Smooth muscle cell (in vitro differentiated cells): ENCODE results near the gene HS1BP3. TPM values are rescaled to one million over a fixed set of nuclear protein-coding genes. Genes with fewer than 3 reads are reported as not detected.

Source experiments
- DNase-seq: peaks from one replicate; lab custom pipeline; 2025; ENCODE audit not compliant: unreplicated experiment; lab: John Stamatoyannopoulos, UW
- H2AFZ ChIP-seq: fragments of 200-600 bp; sonication (generic); 2 replicates; pipeline ENCODE4 v1.6.0; 2016; ENCODE audit warnings: antibody characterized with exemption, low read depth, mild to moderate bottlenecking
- H3F3A ChIP-seq: fragments of 200-600 bp; sonication (generic); 2 replicates; pipeline ENCODE4 v1.6.0; 2017; ENCODE audit warnings: antibody characterized with exemption, low read depth
- H3K27ac ChIP-seq: fragments of 200-600 bp; sonication (generic); 2 replicates; pipeline ENCODE4 v1.5.1; 2016; ENCODE audit warnings: low read depth, mild to moderate bottlenecking
- H3K27me3 ChIP-seq: fragments of 200-600 bp; sonication (generic); 2 replicates; pipeline ENCODE4 v1.6.1; 2016; ENCODE audit warnings: low read depth, mild to moderate bottlenecking
- H3K36me3 ChIP-seq: fragments of 200-600 bp; sonication (generic); 2 replicates; pipeline ENCODE4 v1.5.1; 2016; ENCODE audit warnings: low read depth
- H3K4me1 ChIP-seq: fragments of 200-600 bp; sonication (generic); 2 replicates; pipeline ENCODE4 v1.5.1; 2016; ENCODE audit warnings: low read depth
- H3K4me2 ChIP-seq: fragments of 200-600 bp; sonication (generic); 2 replicates; pipeline ENCODE4 v1.6.0; 2016; ENCODE audit warnings: mild to moderate bottlenecking
- H3K4me3 ChIP-seq: fragments of 200-600 bp; sonication (generic); 2 replicates; pipeline ENCODE4 v1.5.1; 2016; ENCODE audit warnings: mild to moderate bottlenecking
- H3K79me2 ChIP-seq: fragments of 200-600 bp; sonication (generic); 2 replicates; pipeline ENCODE4 v1.6.0; 2016; ENCODE audit warnings: low read depth, mild to moderate bottlenecking
- H3K9ac ChIP-seq: fragments of 200-600 bp; sonication (generic); 2 replicates; pipeline ENCODE4 v1.6.0; 2016; ENCODE audit warnings: low read depth
- H3K9me3 ChIP-seq: fragments of 200-600 bp; sonication (generic); replicated peaks from 2 replicates; pipeline ENCODE4 v1.5.1; 2016; ENCODE audit warnings: low read depth
- H4K20me1 ChIP-seq: fragments of 200-600 bp; sonication (generic); 2 replicates; pipeline ENCODE4 v1.6.0; 2016; ENCODE audit warnings: low read depth
- WGBS: methylation state at CpG from one replicate; pipeline ENCODE4 v1.1.7; 2016; ENCODE audit warnings: low lambda C conversion rate; 5-methylcytosine and 5-hydroxymethylcytosine counted together
- polyA plus RNA-seq: library from polyadenylated mRNA; unstranded; fragments of >200 nt; fragmentation: Nextera tagmentation; extraction: Ambion mirVana; gene quantifications from 2 replicates; pipeline ENCODE4 v1.2.1, GENCODE V29; 2016
- total RNA-seq: library from RNA; depleted of rRNA; stranded (reverse); fragments of >200 nt; gene quantifications from 2 replicates; pipeline ENCODE4 v1.2.3, GENCODE V29; 2014
- TF ChIP-seq, protein P1 (sequence below): fragments of 200-600 bp; sonication (generic); IDR thresholded peaks from 2 replicates; pipeline ENCODE4 v1.5.1; 2017; ENCODE audit warnings: borderline replicate concordance, mild to moderate bottlenecking, antibody characterized with exemption; ENCODE audit not compliant: insufficient read depth, poor library complexity, severe bottlenecking

HS1BP3 gene
- total and polyA plus RNA-seq, 2 experiments from 2014 or later: 9.3 to 20.4 TPM

DNA sequence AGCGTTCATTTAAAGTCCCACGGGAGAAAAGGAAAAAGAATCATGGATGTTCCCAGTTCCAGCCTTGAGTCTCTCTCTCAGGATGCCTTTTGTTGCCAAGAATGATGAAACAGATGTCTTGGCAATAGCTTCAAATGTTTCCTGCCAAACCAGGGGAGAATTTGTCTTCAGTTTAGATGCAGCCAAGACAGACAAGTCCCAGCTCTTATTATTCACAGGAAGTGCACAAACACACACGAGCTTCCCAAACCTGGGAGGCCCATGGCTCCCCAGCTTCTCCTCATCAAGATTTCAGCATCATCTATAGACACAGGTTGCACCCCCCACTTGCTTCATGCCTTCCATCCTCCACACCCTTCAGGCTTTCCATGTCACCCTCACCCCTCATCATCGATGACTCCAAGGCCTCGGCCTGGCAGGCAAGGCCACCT, 45.9 kb downstream of the HS1BP3 start:
- Histone ChIP-seq H3K27me3 (no peaks in the 10 kb centered on the region), H3K36me3 (no peaks in the 10 kb centered on the region), H3K4me2 (no peak overlapping the region), H3K4me3 (no peak overlapping the region), H4K20me1 (no peaks in the 10 kb centered on the region), H3K4me1 (peaks cover 7% of the 10 kb centered on the region), H3K9me3 (no peaks in the 10 kb centered on the region), H3K9ac (no peak overlapping the region), H3K27ac (no peak overlapping the region), H3K79me2 (no peaks in the 10 kb centered on the region), H2AFZ (no peak overlapping the region), H3F3A (peaks cover 1% of the 10 kb centered on the region)
- TF ChIP-seq, protein P1, sequence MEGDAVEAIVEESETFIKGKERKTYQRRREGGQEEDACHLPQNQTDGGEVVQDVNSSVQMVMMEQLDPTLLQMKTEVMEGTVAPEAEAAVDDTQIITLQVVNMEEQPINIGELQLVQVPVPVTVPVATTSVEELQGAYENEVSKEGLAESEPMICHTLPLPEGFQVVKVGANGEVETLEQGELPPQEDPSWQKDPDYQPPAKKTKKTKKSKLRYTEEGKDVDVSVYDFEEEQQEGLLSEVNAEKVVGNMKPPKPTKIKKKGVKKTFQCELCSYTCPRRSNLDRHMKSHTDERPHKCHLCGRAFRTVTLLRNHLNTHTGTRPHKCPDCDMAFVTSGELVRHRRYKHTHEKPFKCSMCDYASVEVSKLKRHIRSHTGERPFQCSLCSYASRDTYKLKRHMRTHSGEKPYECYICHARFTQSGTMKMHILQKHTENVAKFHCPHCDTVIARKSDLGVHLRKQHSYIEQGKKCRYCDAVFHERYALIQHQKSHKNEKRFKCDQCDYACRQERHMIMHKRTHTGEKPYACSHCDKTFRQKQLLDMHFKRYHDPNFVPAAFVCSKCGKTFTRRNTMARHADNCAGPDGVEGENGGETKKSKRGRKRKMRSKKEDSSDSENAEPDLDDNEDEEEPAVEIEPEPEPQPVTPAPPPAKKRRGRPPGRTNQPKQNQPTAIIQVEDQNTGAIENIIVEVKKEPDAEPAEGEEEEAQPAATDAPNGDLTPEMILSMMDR: no peak
- WGBS: 89% methylated on average over 5 of the region's 5 CpGs
- DNase-seq: no peak

DNA sequence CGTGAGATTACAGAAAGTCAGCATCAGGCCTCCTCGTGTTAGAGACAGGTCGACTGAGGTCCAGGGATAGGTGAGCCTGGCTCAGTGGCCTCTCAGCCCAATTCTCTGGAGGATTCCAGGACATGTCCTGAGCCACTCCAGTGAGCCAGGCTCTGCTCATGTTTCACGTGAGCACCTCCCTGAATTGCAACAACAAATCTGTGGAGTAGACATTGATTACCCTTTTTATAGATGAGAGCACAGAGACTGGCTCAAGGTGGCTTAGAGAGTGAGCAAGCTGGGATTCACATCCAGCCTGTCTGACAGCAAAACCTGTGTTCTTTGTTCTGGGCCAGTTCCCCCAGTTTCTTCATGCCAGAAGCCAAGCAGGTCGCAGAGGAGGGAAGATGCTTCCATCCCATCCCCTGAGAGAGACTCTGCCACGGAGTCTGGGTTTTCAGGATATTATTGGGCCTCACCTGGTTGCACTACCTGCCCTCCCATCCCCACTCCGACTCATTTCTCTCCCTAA, 46.4 kb downstream of the HS1BP3 start:
- TF ChIP-seq, protein P1: no peak
- Histone ChIP-seq H3K9me3 (no peaks in the 10 kb centered on the region), H3K4me2 (no peak overlapping the region), H3K9ac (no peak overlapping the region), H3K36me3 (no peaks in the 10 kb centered on the region), H3K79me2 (no peaks in the 10 kb centered on the region), H2AFZ (no peak overlapping the region), H3K27me3 (no peaks in the 10 kb centered on the region), H3K4me1 (peaks cover 12% of the 10 kb centered on the region), H3K27ac (no peak overlapping the region), H4K20me1 (no peaks in the 10 kb centered on the region), H3K4me3 (no peak overlapping the region), H3F3A (no peaks in the 10 kb centered on the region)
- no peak for DNase-seq
- WGBS: 85% methylated on average over 7 of the region's 7 CpGs

DNA sequence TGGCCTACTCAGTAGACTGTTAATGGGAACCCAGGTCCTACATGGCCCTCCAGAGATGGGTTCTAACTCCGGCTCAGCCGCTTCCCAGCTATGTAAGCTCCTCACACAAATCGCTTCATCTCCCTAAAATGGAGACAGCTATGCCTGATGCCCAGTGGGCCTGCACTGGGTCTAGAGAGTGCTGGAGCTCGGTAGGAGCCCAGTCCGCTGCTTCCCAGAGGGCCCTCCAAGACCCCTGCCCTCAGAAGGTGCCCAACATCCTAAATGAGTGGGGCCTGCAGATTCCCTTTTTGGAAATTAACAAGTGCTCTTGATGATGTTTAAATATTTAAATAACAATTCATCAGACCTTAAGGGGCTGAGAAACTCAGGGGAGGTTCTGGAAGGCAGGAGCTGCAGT, 47.1 kb downstream of the HS1BP3 start:
- H2AFZ ChIP-seq: no peak overlapping the region
- peaks cover 12% of the 10 kb centered on the region for H3K4me1 ChIP-seq
- TF ChIP-seq, protein P1: no peak
- no peaks in the 10 kb centered on the region for H3K79me2 ChIP-seq
- H3K4me3 ChIP-seq: no peak overlapping the region
- H3K9ac ChIP-seq: no peak overlapping the region
- 97% methylated on average over 5 of the region's 5 CpGs for WGBS
- no peak overlapping the region for H3K4me2 ChIP-seq
- no peaks in the 10 kb centered on the region for H3K36me3 ChIP-seq
- no peaks in the 10 kb centered on the region for H3F3A ChIP-seq
- H3K27ac ChIP-seq: no peak overlapping the region
- no peak for DNase-seq
- H3K9me3 ChIP-seq: no peaks in the 10 kb centered on the region
- no peaks in the 10 kb centered on the region for H3K27me3 ChIP-seq
- H4K20me1 ChIP-seq: no peaks in the 10 kb centered on the region

DNA sequence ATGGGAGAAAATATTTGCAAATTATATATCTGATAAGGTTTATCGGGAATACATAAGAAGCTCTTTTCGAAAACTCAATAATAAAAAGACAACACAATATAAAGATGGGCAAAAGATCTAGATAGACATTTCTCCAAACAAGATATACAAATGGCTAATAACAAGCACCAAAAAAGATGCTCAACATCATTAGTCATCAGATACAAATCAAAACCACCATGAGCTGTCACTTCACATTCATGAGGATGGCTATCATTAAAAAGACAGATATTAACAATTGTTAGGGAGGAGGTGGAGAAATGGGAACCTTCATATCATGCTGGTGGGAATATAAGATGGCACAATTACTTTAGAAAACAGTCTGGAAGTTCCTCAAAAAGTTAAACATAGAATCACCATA, 48.1 kb downstream of the HS1BP3 start:
- Histone ChIP-seq H2AFZ (no peak overlapping the region), H4K20me1 (no peaks in the 10 kb centered on the region), H3K9ac (no peak overlapping the region), H3K4me2 (no peak overlapping the region), H3K79me2 (no peaks in the 10 kb centered on the region), H3F3A (peaks cover under 1% of the 10 kb centered on the region), H3K27ac (no peak overlapping the region), H3K9me3 (no peaks in the 10 kb centered on the region), H3K36me3 (no peaks in the 10 kb centered on the region), H3K4me1 (peaks cover 12% of the 10 kb centered on the region), H3K27me3 (no peaks in the 10 kb centered on the region), H3K4me3 (no peak overlapping the region)
- TF ChIP-seq, protein P1: no peak
- 91% methylated on average over 2 of the region's 2 CpGs for WGBS
- DNase-seq: no peak
